ENCODE measurements around the gene F2. TPM values are rescaled to one million over a fixed set of nuclear protein-coding genes. Genes with fewer than 3 reads are reported as not detected.

F2 gene
- total and polyA plus RNA-seq, 2 donors (not counting 1 experiment from before 2014, with no cell fraction given) = not detected

DNA sequence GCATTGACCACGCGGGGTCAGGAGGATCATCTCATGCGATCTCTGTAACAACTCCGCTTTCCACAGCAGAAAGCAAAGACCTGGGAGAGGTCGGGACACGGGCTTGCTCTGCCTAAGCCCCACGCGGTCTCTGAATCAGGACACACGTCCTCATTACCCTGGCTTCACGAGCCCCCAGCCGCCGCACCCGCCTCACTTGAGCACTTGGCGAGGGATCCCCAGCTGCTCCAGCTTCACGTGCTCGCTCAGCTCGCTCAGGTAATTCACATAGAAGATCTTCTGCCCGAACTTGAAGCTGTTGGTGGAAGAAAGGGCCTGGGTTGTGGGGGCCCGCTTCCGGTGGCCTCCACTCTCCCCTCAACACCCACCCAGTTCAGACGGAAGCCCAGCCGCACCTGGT lies 38.2 kb upstream of the F2 start:
- Histone ChIP-seq H3K36me3 (ENCODE audit: control insufficient read depth, insufficient read depth, low read length) (peaks cover 26% of the 10 kb centered on the region), H3K27ac (ENCODE audit: insufficient read depth, low read length) (no peak overlapping the region), H2AFZ (ENCODE audit: low read length) (no peak overlapping the region), H3K27me3 (ENCODE audit: control insufficient read depth, insufficient read depth, low read length) (no peaks in the 10 kb centered on the region), H4K20me1 (ENCODE audit: control insufficient read depth, extremely low read depth, insufficient read depth, low read length) (no peaks in the 10 kb centered on the region), H3K79me2 (ENCODE audit: control insufficient read depth, insufficient read depth, low read length) (no peaks in the 10 kb centered on the region), H3K9me3 (ENCODE audit: control insufficient read depth, insufficient read depth, low read depth, low read length) (no peaks in the 10 kb centered on the region), H3K9ac (ENCODE audit: insufficient read depth, low read length) (no peak overlapping the region), H3K4me1 (ENCODE audit: control insufficient read depth, extremely low read depth, insufficient read depth, low read length) (peaks cover 8% of the 10 kb centered on the region), H3K4me2 (ENCODE audit: extremely low read depth, insufficient read depth, low read length) (no peak overlapping the region), H3K4me3 (replicated peaks in 1 of 4; ENCODE audit: control extremely low read depth in 1 of 4, insufficient read depth in 1 of 4, low read depth in 3 of 4, low read length in 4 of 4) (no peak overlapping the region)
- TF ChIP-seq, protein P1, sequence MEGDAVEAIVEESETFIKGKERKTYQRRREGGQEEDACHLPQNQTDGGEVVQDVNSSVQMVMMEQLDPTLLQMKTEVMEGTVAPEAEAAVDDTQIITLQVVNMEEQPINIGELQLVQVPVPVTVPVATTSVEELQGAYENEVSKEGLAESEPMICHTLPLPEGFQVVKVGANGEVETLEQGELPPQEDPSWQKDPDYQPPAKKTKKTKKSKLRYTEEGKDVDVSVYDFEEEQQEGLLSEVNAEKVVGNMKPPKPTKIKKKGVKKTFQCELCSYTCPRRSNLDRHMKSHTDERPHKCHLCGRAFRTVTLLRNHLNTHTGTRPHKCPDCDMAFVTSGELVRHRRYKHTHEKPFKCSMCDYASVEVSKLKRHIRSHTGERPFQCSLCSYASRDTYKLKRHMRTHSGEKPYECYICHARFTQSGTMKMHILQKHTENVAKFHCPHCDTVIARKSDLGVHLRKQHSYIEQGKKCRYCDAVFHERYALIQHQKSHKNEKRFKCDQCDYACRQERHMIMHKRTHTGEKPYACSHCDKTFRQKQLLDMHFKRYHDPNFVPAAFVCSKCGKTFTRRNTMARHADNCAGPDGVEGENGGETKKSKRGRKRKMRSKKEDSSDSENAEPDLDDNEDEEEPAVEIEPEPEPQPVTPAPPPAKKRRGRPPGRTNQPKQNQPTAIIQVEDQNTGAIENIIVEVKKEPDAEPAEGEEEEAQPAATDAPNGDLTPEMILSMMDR (conservative IDR thresholded peaks at IDR 0.05 in 1 of 2, IDR thresholded peaks at IDR 0.05 in 1 of 2; ENCODE audit: low read depth in 1 of 2, low read length in 2 of 2) = no peak
- TF ChIP-seq EZH2 (IDR thresholded peaks at IDR 0.05; ENCODE audit: low read length, missing control alignments) = no peak
- no peak for DNase-seq (ENCODE audit: low read depth in 2 of 2)

DNA sequence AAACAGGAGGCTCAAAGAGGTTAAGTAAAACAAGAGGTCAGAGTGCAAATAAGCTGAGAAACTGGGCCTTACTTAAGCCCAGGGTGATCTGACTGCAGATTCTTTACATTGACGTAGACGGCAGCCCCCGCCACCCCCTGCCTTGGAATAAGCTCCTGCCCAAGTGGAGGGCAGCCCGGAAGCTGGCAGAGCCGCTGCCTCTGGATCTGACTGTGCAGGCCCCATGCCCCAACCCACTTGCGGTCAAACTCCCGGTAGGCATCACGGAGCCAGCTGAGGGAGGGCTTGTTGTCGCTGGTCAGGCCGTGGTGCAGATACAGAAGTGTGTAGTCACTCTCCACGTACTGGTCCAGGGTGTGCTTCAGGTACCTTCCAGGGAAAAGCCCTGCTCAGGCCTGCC lies 37.2 kb upstream of the F2 start:
- H3K27ac ChIP-seq (ENCODE audit: insufficient read depth, low read length) = no peak overlapping the region
- no peaks in the 10 kb centered on the region for H4K20me1 ChIP-seq (ENCODE audit: control insufficient read depth, extremely low read depth, insufficient read depth, low read length)
- no peaks in the 10 kb centered on the region for H3K9me3 ChIP-seq (ENCODE audit: control insufficient read depth, insufficient read depth, low read depth, low read length)
- H3K9ac ChIP-seq (ENCODE audit: insufficient read depth, low read length) = no peak overlapping the region
- H3K4me2 ChIP-seq (ENCODE audit: extremely low read depth, insufficient read depth, low read length) = no peak overlapping the region
- TF ChIP-seq, protein P1 (conservative IDR thresholded peaks at IDR 0.05 in 1 of 2, IDR thresholded peaks at IDR 0.05 in 1 of 2; ENCODE audit: low read depth in 1 of 2, low read length in 2 of 2) = no peak
- TF ChIP-seq EZH2 (IDR thresholded peaks at IDR 0.05; ENCODE audit: low read length, missing control alignments) = no peak
- no peaks in the 10 kb centered on the region for H3K27me3 ChIP-seq (ENCODE audit: control insufficient read depth, insufficient read depth, low read length)
- H3K4me1 ChIP-seq (ENCODE audit: control insufficient read depth, extremely low read depth, insufficient read depth, low read length) = peaks cover 8% of the 10 kb centered on the region
- H3K4me3 ChIP-seq (replicated peaks in 1 of 4; ENCODE audit: control extremely low read depth in 1 of 4, insufficient read depth in 1 of 4, low read depth in 3 of 4, low read length in 4 of 4) = no peak overlapping the region
- no peak overlapping the region for H2AFZ ChIP-seq (ENCODE audit: low read length)
- no peaks in the 10 kb centered on the region for H3K79me2 ChIP-seq (ENCODE audit: control insufficient read depth, insufficient read depth, low read length)
- no peak for DNase-seq (ENCODE audit: low read depth in 2 of 2)
- peaks cover 29% of the 10 kb centered on the region for H3K36me3 ChIP-seq (ENCODE audit: control insufficient read depth, insufficient read depth, low read length)

DNA sequence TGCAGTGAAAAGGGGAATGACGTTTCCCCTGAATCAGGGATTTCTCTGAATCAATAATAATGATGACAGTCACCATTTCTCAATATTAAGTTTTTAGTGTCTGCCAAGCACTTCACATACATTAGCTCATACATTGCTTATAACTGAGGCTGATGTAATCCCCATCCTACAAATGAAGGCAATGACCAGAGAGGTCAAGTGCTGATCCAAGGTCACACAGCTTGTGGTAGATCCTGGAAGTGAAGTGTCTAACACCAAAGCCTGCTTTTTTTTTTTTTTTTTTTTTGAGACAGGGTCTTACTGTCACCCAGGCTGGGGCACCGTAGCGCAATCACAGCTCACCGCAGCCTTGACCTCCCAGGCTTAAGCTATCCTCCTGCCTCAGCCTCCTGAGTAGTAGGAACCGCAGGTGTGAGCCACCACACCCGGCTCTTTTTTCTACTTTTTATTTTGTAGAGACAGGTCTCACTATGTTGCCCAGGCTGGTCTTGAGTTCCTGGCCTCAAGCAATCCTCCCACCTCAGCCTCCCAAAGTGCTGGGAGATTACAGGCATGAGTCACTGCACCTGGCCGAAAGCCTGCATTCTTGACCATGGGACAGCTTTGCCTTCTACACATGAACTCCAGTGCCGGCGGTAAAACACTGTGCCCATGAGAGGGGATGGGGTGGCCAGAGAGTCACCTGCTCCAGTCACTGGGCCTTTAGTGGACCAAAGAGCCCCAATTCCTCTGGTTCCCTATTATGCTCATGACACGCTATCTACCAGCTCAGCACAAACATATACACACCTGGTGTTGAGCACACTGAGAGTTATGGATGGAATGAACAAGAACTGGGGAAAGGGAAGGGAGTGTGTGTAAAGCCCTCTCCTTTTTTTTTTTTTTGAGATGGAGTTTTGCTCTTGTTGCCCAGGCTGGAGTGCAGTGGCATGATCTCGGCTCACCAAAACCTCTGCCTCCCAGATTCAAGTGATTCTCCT lies 36.0 kb upstream of the F2 start:
- H3K36me3 ChIP-seq (ENCODE audit: control insufficient read depth, insufficient read depth, low read length) = peaks cover 35% of the 10 kb centered on the region
- H2AFZ ChIP-seq (ENCODE audit: low read length) = no peak overlapping the region
- no peak overlapping the region for H3K9ac ChIP-seq (ENCODE audit: insufficient read depth, low read length)
- no peak overlapping the region for H3K27ac ChIP-seq (ENCODE audit: insufficient read depth, low read length)
- DNase-seq (ENCODE audit: low read depth in 2 of 2) = peak in 1 of 2 donors; percentile 47
- H3K9me3 ChIP-seq (ENCODE audit: control insufficient read depth, insufficient read depth, low read depth, low read length) = no peaks in the 10 kb centered on the region
- no peak overlapping the region for H3K4me3 ChIP-seq (replicated peaks in 1 of 4; ENCODE audit: control extremely low read depth in 1 of 4, insufficient read depth in 1 of 4, low read depth in 3 of 4, low read length in 4 of 4)
- no peaks in the 10 kb centered on the region for H4K20me1 ChIP-seq (ENCODE audit: control insufficient read depth, extremely low read depth, insufficient read depth, low read length)
- no peaks in the 10 kb centered on the region for H3K27me3 ChIP-seq (ENCODE audit: control insufficient read depth, insufficient read depth, low read length)
- no peaks in the 10 kb centered on the region for H3K79me2 ChIP-seq (ENCODE audit: control insufficient read depth, insufficient read depth, low read length)
- H3K4me2 ChIP-seq (ENCODE audit: extremely low read depth, insufficient read depth, low read length) = no peak overlapping the region
- TF ChIP-seq EZH2 (IDR thresholded peaks at IDR 0.05; ENCODE audit: low read length, missing control alignments) = no peak
- TF ChIP-seq, protein P1 (conservative IDR thresholded peaks at IDR 0.05 in 1 of 2, IDR thresholded peaks at IDR 0.05 in 1 of 2; ENCODE audit: low read depth in 1 of 2, low read length in 2 of 2) = no peak
- peaks cover 20% of the 10 kb centered on the region for H3K4me1 ChIP-seq (ENCODE audit: control insufficient read depth, extremely low read depth, insufficient read depth, low read length)

All from fibroblast of lung (primary cell).